ENCODE measurements around the gene METTL9. TPM values are rescaled to one million over a fixed set of nuclear protein-coding genes. Genes with fewer than 3 reads are reported as not detected.

METTL9 gene
- total RNA-seq, 2 experiments from 2014 or later, result 120 to 121 TPM

- Histone ChIP-seq H2AFZ (ENCODE audit: low read length) (peak overlapping the region; percentile 40; the same call in 1 of the 2 replicates), H3K4me1 (ENCODE audit: insufficient read depth, low read length, poor library complexity, severe bottlenecking) (peaks cover 69% of the 10 kb centered on the region), H3K79me2 (ENCODE audit: insufficient read depth, low read depth, low read length) (peaks cover 33% of the 10 kb centered on the region), H3K9me3 (ENCODE audit: low read length) (no peaks in the 10 kb centered on the region), H3K27ac (ENCODE audit: low read depth, low read length, poor library complexity, severe bottlenecking) (peak overlapping the region; percentile 79), H3K4me2 (ENCODE audit: low read length) (peak overlapping the region; percentile 98), H3K4me3 (ENCODE audit: low read depth, low read length, poor library complexity, severe bottlenecking) (peak overlapping the region; percentile 99), H3K36me3 (ENCODE audit: insufficient read depth, low read length) (peaks cover 4% of the 10 kb centered on the region), H4K20me1 (ENCODE audit: insufficient read depth, low read length) (peaks cover 19% of the 10 kb centered on the region), H3K9me2 (ENCODE audit: insufficient read depth, low read length) (no peaks in the 10 kb centered on the region)
- no peak for DNase-seq (ENCODE audit: low spot score)
- POLR2A ChIA-PET, result interaction anchor here (1.6 to 2.1 kb wide), 2 partner anchors 10 to 13 kb away, joined by 4 to 5 read pairs; no protein-coding TSS in a partner anchor
- CTCF ChIA-PET (ENCODE audit: unreplicated experiment), result no interaction called here
- no TSS peak for BruUV-seq (replicated peaks)
- no peak for TF ChIP-seq EZH2phosphoT487 (IDR thresholded peaks at IDR 0.05; ENCODE audit: borderline replicate concordance, low read depth, low read length)
- TF ChIP-seq CTCF (conservative IDR thresholded peaks at IDR 0.05; ENCODE audit: low read length), result no peak
- intact Hi-C loops (cut with micrococcal nuclease; ENCODE audit: unreplicated experiment), result loop anchor here (2.0 kb wide), 1 partner anchor 47 kb away; no protein-coding TSS in a partner anchor
Observed at GRCh38 chr16:21598206-21598605, 1.2 kb upstream of the METTL9 start.

- H3K79me2 ChIP-seq (ENCODE audit: insufficient read depth, low read depth, low read length), result peaks cover 38% of the 10 kb centered on the region
- ChIA-PET CTCF (ENCODE audit: unreplicated experiment) (no interaction called here), POLR2A (interaction anchor here (2.1 kb wide), 1 partner anchor 11 kb away, joined by 5 read pairs; no protein-coding TSS in a partner anchor)
- peaks cover 64% of the 10 kb centered on the region for H3K4me1 ChIP-seq (ENCODE audit: insufficient read depth, low read length, poor library complexity, severe bottlenecking)
- TF ChIP-seq EZH2phosphoT487 (IDR thresholded peaks at IDR 0.05; ENCODE audit: borderline replicate concordance, low read depth, low read length), result no peak
- no peak for TF ChIP-seq CTCF (conservative IDR thresholded peaks at IDR 0.05; ENCODE audit: low read length)
- peaks cover 20% of the 10 kb centered on the region for H4K20me1 ChIP-seq (ENCODE audit: insufficient read depth, low read length)
- no peaks in the 10 kb centered on the region for H3K9me3 ChIP-seq (ENCODE audit: low read length)
- H3K27ac ChIP-seq (ENCODE audit: low read depth, low read length, poor library complexity, severe bottlenecking), result peak overlapping the region; percentile 79
- H3K4me3 ChIP-seq (ENCODE audit: low read depth, low read length, poor library complexity, severe bottlenecking), result peak overlapping the region; percentile 99
- DNase-seq (ENCODE audit: low spot score), result peak; percentile 41
- TSS peak; percentile 95 for BruUV-seq (replicated peaks)
- H3K4me2 ChIP-seq (ENCODE audit: low read length), result peak overlapping the region; percentile 98
- intact Hi-C loops (cut with micrococcal nuclease; ENCODE audit: unreplicated experiment), result loop anchor here (2.0 kb wide), 1 partner anchor 46 kb away; no protein-coding TSS in a partner anchor
- H3K36me3 ChIP-seq (ENCODE audit: insufficient read depth, low read length), result peaks cover 6% of the 10 kb centered on the region
- H3K9me2 ChIP-seq (ENCODE audit: insufficient read depth, low read length), result no peaks in the 10 kb centered on the region
- H2AFZ ChIP-seq (ENCODE audit: low read length), result peak overlapping the region; percentile 40; the same call in 1 of the 2 replicates
Observed at GRCh38 chr16:21598701-21599121, 666 bp upstream of the METTL9 start.
